GM12801 (cell line): Measurements from ENCODE around the gene GALNT9.

Experiments
- TF ChIP-seq, protein P1 (sequence below): IDR thresholded peaks from one replicate; pipeline ENCODE4 v1.5.1; 2011; ENCODE audit warnings: control low read depth; ENCODE audit not compliant: insufficient read length; ENCODE audit errors: extremely low read depth

The GALNT9 gene

DNA sequence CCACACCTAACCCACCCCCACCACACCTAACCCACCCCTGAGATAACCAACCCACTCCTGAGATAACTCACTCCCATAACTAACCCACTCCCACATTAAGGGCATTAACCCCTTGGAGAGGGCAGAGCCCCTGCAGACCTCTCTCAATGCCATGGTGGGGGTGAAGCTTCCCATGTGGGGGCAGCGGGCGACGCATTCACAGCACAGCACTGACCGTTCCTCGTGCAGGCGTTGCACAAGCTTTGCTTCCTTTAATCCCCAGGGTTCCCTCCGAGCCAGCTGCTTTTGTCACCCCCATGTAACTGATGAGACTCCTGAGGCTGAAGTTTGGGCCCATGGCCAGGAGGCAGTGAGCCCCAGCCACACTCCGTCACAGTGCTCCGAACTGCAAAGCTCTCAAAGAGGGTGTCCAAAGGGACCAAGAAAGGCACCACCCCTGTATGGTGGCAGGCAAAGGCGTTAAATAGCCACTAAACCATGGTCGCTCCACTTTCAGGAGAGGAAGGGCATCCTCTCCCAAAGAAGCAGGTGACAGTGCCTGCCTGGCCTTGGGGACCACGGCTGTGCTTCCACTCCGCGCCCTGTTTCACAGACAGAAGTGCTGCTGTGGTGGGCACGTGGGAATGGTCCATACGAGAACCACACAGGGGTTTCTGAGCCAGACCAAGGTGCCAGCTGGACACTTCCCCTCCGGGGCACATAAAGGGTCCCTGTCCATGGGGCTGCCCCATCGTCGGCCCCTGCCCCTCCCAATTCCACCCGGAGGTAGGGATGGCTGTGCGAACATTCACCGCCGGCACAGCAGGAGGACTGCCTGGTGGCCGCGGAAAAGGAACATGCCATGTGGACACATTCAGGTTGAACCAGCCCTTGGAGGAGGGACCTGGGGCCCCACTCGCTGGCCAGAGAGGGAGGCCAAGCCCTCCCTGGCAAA is 28.3 kb downstream of the GALNT9 start:
- TF ChIP-seq, protein P1, sequence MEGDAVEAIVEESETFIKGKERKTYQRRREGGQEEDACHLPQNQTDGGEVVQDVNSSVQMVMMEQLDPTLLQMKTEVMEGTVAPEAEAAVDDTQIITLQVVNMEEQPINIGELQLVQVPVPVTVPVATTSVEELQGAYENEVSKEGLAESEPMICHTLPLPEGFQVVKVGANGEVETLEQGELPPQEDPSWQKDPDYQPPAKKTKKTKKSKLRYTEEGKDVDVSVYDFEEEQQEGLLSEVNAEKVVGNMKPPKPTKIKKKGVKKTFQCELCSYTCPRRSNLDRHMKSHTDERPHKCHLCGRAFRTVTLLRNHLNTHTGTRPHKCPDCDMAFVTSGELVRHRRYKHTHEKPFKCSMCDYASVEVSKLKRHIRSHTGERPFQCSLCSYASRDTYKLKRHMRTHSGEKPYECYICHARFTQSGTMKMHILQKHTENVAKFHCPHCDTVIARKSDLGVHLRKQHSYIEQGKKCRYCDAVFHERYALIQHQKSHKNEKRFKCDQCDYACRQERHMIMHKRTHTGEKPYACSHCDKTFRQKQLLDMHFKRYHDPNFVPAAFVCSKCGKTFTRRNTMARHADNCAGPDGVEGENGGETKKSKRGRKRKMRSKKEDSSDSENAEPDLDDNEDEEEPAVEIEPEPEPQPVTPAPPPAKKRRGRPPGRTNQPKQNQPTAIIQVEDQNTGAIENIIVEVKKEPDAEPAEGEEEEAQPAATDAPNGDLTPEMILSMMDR: no peak

DNA sequence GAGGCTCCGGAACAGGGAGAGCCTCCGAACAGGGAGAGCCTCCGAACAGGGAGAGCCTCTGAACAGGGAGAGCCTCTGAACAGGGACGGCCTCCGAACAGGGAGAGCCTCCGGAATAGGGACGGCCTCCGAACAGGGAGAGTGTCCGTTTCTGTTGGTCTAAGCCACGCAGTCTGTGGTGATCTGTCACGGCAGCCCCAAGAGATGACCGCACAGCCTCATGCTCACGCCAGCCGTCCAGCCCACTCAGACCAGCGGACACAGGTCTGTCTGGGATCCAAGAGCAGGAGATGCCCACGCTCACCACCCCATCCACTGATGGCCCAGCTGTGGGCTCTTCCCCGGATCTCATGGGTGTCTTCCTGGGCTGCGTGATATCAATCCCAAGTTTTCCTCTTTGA is 33.3 kb downstream of the GALNT9 start:
- TF ChIP-seq, protein P1: no peak

GRCh38 chr12:132295101-132295526 is 34.3 kb downstream of the GALNT9 start:
- TF ChIP-seq, protein P1: no peak

DNA sequence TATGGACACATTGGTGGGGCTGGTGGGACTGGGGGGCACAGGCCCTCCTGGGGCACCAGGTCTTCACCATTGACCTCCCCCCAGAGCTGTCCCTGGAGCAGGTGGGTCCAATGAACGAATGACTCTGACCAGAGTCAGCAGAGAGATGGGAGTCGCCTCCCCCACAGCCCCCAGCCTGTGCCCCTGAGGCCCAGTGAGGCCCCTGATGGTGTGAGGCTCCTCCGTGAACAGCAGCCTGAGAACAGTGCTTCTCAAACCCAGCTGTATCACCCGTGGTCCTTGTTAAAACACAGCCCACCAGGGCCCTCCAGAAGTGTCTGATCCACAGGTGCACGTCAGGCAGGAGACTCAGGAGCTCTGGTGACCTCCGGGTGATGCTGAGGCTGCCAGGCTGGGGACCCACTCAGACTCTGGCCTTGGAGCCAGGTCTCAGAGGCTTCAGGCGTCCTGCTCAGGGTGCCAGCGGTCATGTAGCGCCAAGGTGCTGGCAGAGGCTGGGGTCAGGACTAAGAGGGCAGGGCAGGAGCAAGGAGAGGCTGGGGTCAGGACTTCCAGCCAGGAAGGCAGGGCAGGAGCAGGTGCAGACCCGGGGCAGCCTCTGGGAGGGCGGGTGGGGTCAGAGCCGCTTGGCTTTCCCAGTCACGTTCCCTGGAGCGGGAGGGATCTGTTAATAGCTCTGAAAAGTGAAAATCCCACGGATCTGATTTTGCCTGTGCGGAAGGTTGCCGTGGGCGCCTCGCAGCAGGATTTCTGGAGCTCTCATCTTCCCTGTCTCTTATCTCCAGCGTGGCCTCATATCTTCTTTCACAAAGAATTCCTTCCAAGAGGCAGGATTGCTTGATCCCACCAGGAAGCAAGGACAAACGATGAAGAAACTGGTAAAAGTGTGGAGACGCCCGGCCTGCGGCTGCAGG is 35.0 kb downstream of the GALNT9 start:
- TF ChIP-seq, protein P1: no peak

DNA sequence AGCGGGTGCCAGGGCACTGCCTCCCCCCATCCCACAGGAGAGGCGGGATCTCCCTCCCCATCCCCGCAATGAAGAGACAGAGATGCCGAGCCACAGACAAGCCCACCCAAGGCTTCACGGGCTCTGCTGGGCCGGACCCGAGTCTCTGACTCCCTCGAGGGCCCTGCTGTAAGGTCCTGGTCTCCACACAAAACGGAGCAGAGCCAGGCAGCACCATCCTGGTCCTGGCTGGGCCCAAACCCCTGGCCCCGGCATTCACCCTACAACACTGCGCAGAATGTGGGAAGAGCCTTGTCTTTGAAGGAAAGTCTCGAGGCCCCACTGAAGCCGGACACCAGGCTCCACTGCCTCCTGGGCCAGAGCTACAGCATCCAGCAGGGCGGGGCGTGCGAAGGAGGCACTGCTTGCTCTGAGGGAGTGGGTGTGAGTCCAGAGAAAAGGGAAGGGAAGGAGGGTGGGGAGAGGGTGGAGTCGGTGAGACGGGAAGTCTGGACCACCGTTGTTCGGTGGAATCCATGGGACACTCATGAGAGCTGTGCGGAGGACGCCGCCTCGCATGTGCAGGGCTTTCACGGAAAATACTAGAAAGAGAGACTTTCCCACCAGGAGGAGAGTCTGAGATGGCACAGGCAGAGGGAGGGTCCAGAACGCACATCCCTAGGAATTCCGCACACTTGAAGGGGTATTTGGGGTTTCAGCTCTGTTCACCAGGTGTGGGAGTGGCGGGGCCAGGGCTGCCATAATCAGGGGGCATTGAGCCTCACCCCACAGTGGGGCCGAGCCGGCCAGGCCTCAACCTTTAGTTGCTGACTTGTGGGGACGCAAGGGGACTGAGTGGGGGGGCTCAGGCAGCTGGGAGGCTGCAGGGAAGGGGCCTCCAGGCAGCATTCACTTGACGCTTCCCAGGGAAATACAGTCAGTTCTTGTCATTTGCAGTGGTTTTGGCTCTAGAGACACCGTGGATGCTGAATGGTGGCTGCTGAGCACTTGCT is 36.8 kb downstream of the GALNT9 start:
- TF ChIP-seq, protein P1: no peak

DNA sequence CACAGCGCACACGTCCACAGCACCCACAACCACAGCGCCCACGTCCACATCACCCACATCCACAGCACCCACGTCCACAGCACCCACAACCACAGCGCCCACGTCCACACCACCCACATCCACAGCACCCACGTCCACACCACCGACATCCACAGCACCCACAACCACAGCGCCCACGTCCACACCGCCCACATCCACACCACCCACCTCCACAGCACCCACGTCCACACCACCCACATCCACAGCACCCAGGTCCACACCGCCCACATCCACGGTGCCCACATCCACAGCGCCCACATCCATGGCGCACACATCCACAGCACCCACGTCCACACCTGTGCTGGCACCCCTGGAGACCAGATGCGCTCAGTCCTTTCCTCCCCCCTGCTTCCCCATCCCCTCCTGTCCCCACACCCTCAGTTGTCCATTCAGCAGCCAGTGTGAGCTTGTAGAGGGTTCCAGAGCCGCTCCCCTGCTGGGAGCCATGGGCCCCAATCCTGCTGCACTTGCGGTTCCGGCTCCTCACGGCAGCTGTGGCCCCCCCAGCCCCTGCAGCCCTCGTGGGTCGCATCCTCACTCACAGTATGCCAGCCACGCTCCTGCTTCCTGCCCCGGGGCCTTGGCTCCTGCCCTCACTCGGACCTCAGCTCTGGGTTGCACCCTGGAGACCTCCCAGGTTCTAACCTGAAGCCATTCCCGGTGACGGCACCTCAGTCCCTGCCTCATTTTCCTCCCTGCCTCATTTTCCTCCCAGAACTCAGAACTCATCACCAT is 37.8 kb downstream of the GALNT9 start:
- TF ChIP-seq, protein P1: no peak
